HG03565 (cell line): ENCODE data around the gene CYP19A1.

Source experiments
- ATAC-seq: cut with Tn5 transposase; IDR thresholded peaks from one replicate; pipeline ENCODE4 v1.9.1; 2021; ENCODE audit warnings: mild to moderate bottlenecking, moderate library complexity; ENCODE audit not compliant: unreplicated experiment

Gene CYP19A1

GRCh38 chr15:51328926-51329325 is 9.5 kb downstream of the CYP19A1 start:
- ATAC-seq: no peak

GRCh38 chr15:51327081-51327480 is 11.3 kb downstream of the CYP19A1 start:
- ATAC-seq: no peak

- no peak for ATAC-seq
These were observed 13.2 kb downstream of the CYP19A1 start for GRCh38 chr15:51325167-51325566.

- no peak for ATAC-seq
These were observed 14.6 kb downstream of the CYP19A1 start for GRCh38 chr15:51323749-51324148.

GRCh38 chr15:51322621-51323296 is 15.6 kb downstream of the CYP19A1 start:
- no peak for ATAC-seq

- no peak for ATAC-seq
These were observed 17.1 kb downstream of the CYP19A1 start for GRCh38 chr15:51321316-51321715.

- no peak for ATAC-seq
These were observed 17.6 kb downstream of the CYP19A1 start for GRCh38 chr15:51320843-51321242.

- no peak for ATAC-seq
These were observed 18.9 kb downstream of the CYP19A1 start for GRCh38 chr15:51319539-51319938.

GRCh38 chr15:51318382-51319150 is 19.8 kb downstream of the CYP19A1 start:
- no peak for ATAC-seq

- no peak for ATAC-seq
These were observed 21.8 kb downstream of the CYP19A1 start for GRCh38 chr15:51316636-51317035.

- ATAC-seq: no peak
These were observed 22.7 kb downstream of the CYP19A1 start for GRCh38 chr15:51315726-51316125.

- no peak for ATAC-seq
These were observed 23.7 kb downstream of the CYP19A1 start for GRCh38 chr15:51314391-51315337.

GRCh38 chr15:51313644-51314280 is 24.6 kb downstream of the CYP19A1 start:
- ATAC-seq: no peak

GRCh38 chr15:51313074-51313393 is 25.4 kb downstream of the CYP19A1 start:
- no peak for ATAC-seq

GRCh38 chr15:51312166-51313073 is 26.0 kb downstream of the CYP19A1 start:
- ATAC-seq: no peak

- ATAC-seq: no peak
These were observed 26.9 kb downstream of the CYP19A1 start for GRCh38 chr15:51311510-51311909.

- ATAC-seq: no peak
These were observed 28.3 kb downstream of the CYP19A1 start for GRCh38 chr15:51310064-51310463.

GRCh38 chr15:51307811-51308210 is 30.6 kb downstream of the CYP19A1 start:
- ATAC-seq: no peak

- no peak for ATAC-seq
These were observed 31.1 kb downstream of the CYP19A1 start for GRCh38 chr15:51307325-51307724.

GRCh38 chr15:51303462-51303980 is 34.9 kb downstream of the CYP19A1 start:
- no peak for ATAC-seq
